GM12878 (cell line): ENCODE data around the gene COL5A1. TPM values are rescaled to one million over a fixed set of nuclear protein-coding genes. Genes with fewer than 3 reads are reported as not detected.

Experiments used
- ATAC-seq: fragments of 200-7000 bp; cut with Tn5 transposase; 3 replicates; pipeline ENCODE4 v1.9.1; 2020; ENCODE audit warnings: mild to moderate bottlenecking, moderate library complexity
- BruUV-seq: library from RNA; stranded (reverse); fragments of 400-500 nt; replicated peaks from 2 replicates; lab custom pipeline; 2021; lab: Mats Ljungman, UMichigan
- CTCF ChIA-PET: fragments of 300-600 bp; sonication (Branson Sonifier 250); formaldehyde crosslinking; extraction: SDS; loops from one replicate; lab custom pipeline; 2021; ENCODE audit warnings: inconsistent platforms; lab: Yijun Ruan, JAX
- POLR2A ChIA-PET: fragments of 350-600 bp; formaldehyde crosslinking; extraction: SDS; loops from one replicate; lab custom pipeline; 2021; ENCODE audit warnings: inconsistent platforms; lab: Charles Lee
- RAD21 ChIA-PET: fragments of 300-600 bp; sonication (Branson Sonifier 250); formaldehyde crosslinking; loops from one replicate; lab custom pipeline; 2023; ENCODE audit warnings: antibody characterized with exemption; ENCODE audit not compliant: unreplicated experiment; lab: Charles Lee
- SMC1A ChIA-PET: fragments of 300-600 bp; sonication (Branson Sonifier 250); formaldehyde crosslinking; loops from one replicate; lab custom pipeline; 2023; ENCODE audit not compliant: unreplicated experiment, uncharacterized antibody; lab: Charles Lee
- DNase-seq: peaks from one replicate; pipeline ENCODE4 v3.0.0-alpha.2; 2011; ENCODE audit warnings: low read depth, low spot score
- FAIRE-seq: peaks from 3 replicates; lab custom pipeline; 2011; peaks lifted over from hg19 to GRCh38; lab: Jason Lieb, UNC
- H2AFZ ChIP-seq: 2 replicates; pipeline ENCODE4 v1.6.0; 2011; ENCODE audit warnings: low read depth, low read length, control low read depth; ENCODE audit not compliant: control insufficient read depth
- H3K27ac ChIP-seq: 2 replicates; pipeline ENCODE4 v1.5.1; 2011; ENCODE audit warnings: control low read depth; ENCODE audit not compliant: control insufficient read depth, insufficient read depth
- H3K27me3 ChIP-seq, 2 experiments: replicated peaks in 1 of 2; 2 replicates each; pipeline versions ENCODE4 v1.6.0 to v1.6.1; 2011; ENCODE audit warnings: low read length in 1 of 2; ENCODE audit not compliant: control insufficient read depth in 2 of 2, insufficient read depth in 2 of 2
- H3K36me3 ChIP-seq, 2 experiments: 2 replicates each; pipeline ENCODE4 v1.5.1; 2011; ENCODE audit warnings: low read length in 1 of 2; ENCODE audit not compliant: control insufficient read depth in 2 of 2, insufficient read depth in 2 of 2
- H3K4me1 ChIP-seq: 2 replicates; pipeline ENCODE4 v1.6.1; 2011; ENCODE audit warnings: mild to moderate bottlenecking, low read length, moderate library complexity, mixed read lengths; ENCODE audit not compliant: control insufficient read depth, insufficient read depth
- H3K4me2 ChIP-seq: 2 replicates; pipeline ENCODE4 v1.6.0; 2011; ENCODE audit warnings: control low read depth; ENCODE audit not compliant: control insufficient read depth, insufficient read depth
- H3K4me3 ChIP-seq: fragments of 200-600 bp; sonication (generic); 2 replicates; pipeline ENCODE4 v1.5.1; 2016
- H3K79me2 ChIP-seq: 2 replicates; pipeline ENCODE4 v1.6.0; 2011; ENCODE audit warnings: low read length; ENCODE audit not compliant: control insufficient read depth, insufficient read depth
- H3K9ac ChIP-seq: 2 replicates; pipeline ENCODE4 v1.8.0; 2011; ENCODE audit warnings: low read length, control low read depth, mixed read lengths; ENCODE audit not compliant: control insufficient read depth, insufficient read depth
- H3K9me3 ChIP-seq: replicated peaks from 3 replicates; pipeline ENCODE4 v1.5.1; 2011; ENCODE audit warnings: mild to moderate bottlenecking, low read length; ENCODE audit not compliant: control insufficient read depth, insufficient read depth
- H4K20me1 ChIP-seq: 2 replicates; pipeline ENCODE4 v1.6.0; 2011; ENCODE audit not compliant: control insufficient read depth, insufficient read depth
- DPF2 ChIP-seq: fragments of 450-650 bp; IDR thresholded peaks from 2 replicates; pipeline ENCODE4 v1.6.1; 2017; ENCODE audit warnings: mild to moderate bottlenecking
- FOXM1 ChIP-seq: IDR thresholded peaks from 2 replicates; pipeline ENCODE4 v1.6.1; 2012; ENCODE audit warnings: low read depth, mild to moderate bottlenecking, inconsistent platforms, low read length, moderate library complexity
- NR2C2 ChIP-seq: IDR thresholded peaks from 2 replicates; pipeline ENCODE4 v1.6.1; 2011; ENCODE audit warnings: borderline replicate concordance, low read depth; ENCODE audit not compliant: control insufficient read depth, insufficient read length
- TBL1XR1 ChIP-seq: IDR thresholded peaks from 2 replicates; pipeline ENCODE4 v1.6.1; 2012; ENCODE audit warnings: low read depth, low read length, improper control_type of control experiment
- WGBS: methylation state at CpG from one replicate; pipeline ENCODE4 v1.1.6; 2016; ENCODE audit warnings: low lambda C conversion rate; ENCODE audit not compliant: insufficient replicate concordance, insufficient coverage; ENCODE audit errors: missing lambda C conversion rate; 5-methylcytosine and 5-hydroxymethylcytosine counted together
- in situ Hi-C: fragments of 300-500 bp; cut with MboI; formaldehyde crosslinking; loops from 9 replicates; pipeline ENCODE4 v1.14.3; 2018; ENCODE audit warnings: mixed read lengths
- intact Hi-C: fragments of 100-400 bp; cut with micrococcal nuclease; formaldehyde crosslinking; loops from one replicate; pipeline ENCODE4 v1.14.2; 2022; ENCODE audit not compliant: unreplicated experiment
- polyA plus RNA-seq, 11 experiments: library from polyadenylated mRNA; depleted of rRNA in 4 of 11; unstranded in 6 of 11; stranded (reverse) in 5 of 11; fragments of >200 nt; fragmentation: Nextera tagmentation in 4 of 11; fragmentation: Illumina TruSeq in 1 of 11; extraction: Ambion mirVana in 4 of 11; extraction: Trizol in 1 of 11; gene quantifications; 1 replicate in 1 of 11; 2 replicates in 10 of 11; pipeline versions ENCODE4 v1.2.1 to v1.2.3, GENCODE V29; 2011 to 2016; ENCODE audit warnings: inconsistent platforms in 2 of 11, missing spikeins in 2 of 11, low read depth in 1 of 11
- total RNA-seq, 4 experiments: library from RNA; depleted of rRNA in 3 of 4; stranded (reverse); fragments of >200 nt in 3 of 4; fragmentation: Illumina TruSeq in 1 of 4; extraction: Trizol in 1 of 4; gene quantifications; 2 replicates each; pipeline versions ENCODE4 v1.2.1 to v1.2.3, GENCODE V29; 2013 to 2021
- TF ChIP-seq, protein P1 (sequence below): fragments of 150-350 bp; IDR thresholded peaks from 2 replicates; pipeline ENCODE4 v1.6.1; 2016; ENCODE audit warnings: low read depth, low read length
- TF ChIP-seq, protein P2 (sequence below): fragments of 450-650 bp; IDR thresholded peaks from 2 replicates; pipeline ENCODE4 v1.6.1; 2016; ENCODE audit warnings: mild to moderate bottlenecking
- TF ChIP-seq, protein P3 (sequence below): fragments of 450-650 bp; IDR thresholded peaks from 2 replicates; pipeline ENCODE4 v1.6.1; 2017; ENCODE audit warnings: mild to moderate bottlenecking

COL5A1 gene
- total and polyA plus RNA-seq, 10 of the 15 experiments (the other 5 are each of a cell fraction or from before 2014, with no cell fraction given) = under 0.01 to 0.15 (median 0.13) TPM; not detected in 4

DNA sequence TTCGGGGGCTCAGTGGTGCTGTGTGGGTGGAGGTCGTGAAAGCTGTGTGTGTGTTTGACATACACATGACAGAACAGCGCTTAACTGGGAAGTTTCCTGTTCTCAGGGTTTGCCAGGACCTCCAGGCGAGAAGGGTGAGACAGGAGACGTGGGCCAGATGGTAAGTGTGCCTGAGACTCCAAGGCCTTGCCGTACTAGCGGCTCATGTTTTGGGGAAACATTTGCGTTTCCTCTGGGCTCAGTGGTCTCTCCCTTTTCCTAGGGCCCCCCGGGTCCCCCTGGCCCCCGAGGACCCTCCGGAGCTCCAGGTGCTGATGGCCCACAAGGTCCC lies 170.7 kb downstream of the COL5A1 start:
- TF ChIP-seq, protein P1, sequence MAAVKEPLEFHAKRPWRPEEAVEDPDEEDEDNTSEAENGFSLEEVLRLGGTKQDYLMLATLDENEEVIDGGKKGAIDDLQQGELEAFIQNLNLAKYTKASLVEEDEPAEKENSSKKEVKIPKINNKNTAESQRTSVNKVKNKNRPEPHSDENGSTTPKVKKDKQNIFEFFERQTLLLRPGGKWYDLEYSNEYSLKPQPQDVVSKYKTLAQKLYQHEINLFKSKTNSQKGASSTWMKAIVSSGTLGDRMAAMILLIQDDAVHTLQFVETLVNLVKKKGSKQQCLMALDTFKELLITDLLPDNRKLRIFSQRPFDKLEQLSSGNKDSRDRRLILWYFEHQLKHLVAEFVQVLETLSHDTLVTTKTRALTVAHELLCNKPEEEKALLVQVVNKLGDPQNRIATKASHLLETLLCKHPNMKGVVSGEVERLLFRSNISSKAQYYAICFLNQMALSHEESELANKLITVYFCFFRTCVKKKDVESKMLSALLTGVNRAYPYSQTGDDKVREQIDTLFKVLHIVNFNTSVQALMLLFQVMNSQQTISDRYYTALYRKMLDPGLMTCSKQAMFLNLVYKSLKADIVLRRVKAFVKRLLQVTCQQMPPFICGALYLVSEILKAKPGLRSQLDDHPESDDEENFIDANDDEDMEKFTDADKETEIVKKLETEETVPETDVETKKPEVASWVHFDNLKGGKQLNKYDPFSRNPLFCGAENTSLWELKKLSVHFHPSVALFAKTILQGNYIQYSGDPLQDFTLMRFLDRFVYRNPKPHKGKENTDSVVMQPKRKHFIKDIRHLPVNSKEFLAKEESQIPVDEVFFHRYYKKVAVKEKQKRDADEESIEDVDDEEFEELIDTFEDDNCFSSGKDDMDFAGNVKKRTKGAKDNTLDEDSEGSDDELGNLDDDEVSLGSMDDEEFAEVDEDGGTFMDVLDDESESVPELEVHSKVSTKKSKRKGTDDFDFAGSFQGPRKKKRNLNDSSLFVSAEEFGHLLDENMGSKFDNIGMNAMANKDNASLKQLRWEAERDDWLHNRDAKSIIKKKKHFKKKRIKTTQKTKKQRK = no peak
- no peak for TF ChIP-seq TBL1XR1
- no peak for TF ChIP-seq DPF2
- TF ChIP-seq, protein P2, sequence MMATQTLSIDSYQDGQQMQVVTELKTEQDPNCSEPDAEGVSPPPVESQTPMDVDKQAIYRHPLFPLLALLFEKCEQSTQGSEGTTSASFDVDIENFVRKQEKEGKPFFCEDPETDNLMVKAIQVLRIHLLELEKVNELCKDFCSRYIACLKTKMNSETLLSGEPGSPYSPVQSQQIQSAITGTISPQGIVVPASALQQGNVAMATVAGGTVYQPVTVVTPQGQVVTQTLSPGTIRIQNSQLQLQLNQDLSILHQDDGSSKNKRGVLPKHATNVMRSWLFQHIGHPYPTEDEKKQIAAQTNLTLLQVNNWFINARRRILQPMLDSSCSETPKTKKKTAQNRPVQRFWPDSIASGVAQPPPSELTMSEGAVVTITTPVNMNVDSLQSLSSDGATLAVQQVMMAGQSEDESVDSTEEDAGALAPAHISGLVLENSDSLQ = no peak
- TF ChIP-seq FOXM1 = no peak
- TF ChIP-seq, protein P3, sequence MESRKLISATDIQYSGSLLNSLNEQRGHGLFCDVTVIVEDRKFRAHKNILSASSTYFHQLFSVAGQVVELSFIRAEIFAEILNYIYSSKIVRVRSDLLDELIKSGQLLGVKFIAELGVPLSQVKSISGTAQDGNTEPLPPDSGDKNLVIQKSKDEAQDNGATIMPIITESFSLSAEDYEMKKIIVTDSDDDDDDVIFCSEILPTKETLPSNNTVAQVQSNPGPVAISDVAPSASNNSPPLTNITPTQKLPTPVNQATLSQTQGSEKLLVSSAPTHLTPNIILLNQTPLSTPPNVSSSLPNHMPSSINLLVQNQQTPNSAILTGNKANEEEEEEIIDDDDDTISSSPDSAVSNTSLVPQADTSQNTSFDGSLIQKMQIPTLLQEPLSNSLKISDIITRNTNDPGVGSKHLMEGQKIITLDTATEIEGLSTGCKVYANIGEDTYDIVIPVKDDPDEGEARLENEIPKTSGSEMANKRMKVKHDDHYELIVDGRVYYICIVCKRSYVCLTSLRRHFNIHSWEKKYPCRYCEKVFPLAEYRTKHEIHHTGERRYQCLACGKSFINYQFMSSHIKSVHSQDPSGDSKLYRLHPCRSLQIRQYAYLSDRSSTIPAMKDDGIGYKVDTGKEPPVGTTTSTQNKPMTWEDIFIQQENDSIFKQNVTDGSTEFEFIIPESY = no peak
- TF ChIP-seq NR2C2 = no peak
- no peak overlapping the region for H3K27ac ChIP-seq
- no peaks in the 10 kb centered on the region; the same call in none of the 2 replicates for H4K20me1 ChIP-seq
- ATAC-seq (no peak), FAIRE-seq (no peak), DNase-seq (no peak)
- ChIA-PET SMC1A (no interaction called here), POLR2A (no interaction called here), CTCF (no interaction called here), RAD21 (interaction anchor here (0.6 kb wide), 1 partner anchor 13 kb away, joined by 3 read pairs; no protein-coding TSS in a partner anchor)
- 33% methylated on average over 11 of the region's 11 CpGs for WGBS
- BruUV-seq = no TSS peak
- no peak overlapping the region for H3K9ac ChIP-seq
- in situ Hi-C loops (no loop called here), intact Hi-C loops (no loop called here)
- no peak overlapping the region for H3K4me2 ChIP-seq
- H3K4me1 ChIP-seq = no peaks in the 10 kb centered on the region
- H3K9me3 ChIP-seq = no peaks in the 10 kb centered on the region
- no peak overlapping the region for H3K4me3 ChIP-seq
- no peak overlapping the region for H2AFZ ChIP-seq
- H3K27me3 ChIP-seq = no peaks in the 10 kb centered on the region; a peak in 1 of 4 replicates
- H3K79me2 ChIP-seq = no peaks in the 10 kb centered on the region
- H3K36me3 ChIP-seq = no peaks in the 10 kb centered on the region
